Measurements from ENCODE around the gene ABITRAM.

DNA sequence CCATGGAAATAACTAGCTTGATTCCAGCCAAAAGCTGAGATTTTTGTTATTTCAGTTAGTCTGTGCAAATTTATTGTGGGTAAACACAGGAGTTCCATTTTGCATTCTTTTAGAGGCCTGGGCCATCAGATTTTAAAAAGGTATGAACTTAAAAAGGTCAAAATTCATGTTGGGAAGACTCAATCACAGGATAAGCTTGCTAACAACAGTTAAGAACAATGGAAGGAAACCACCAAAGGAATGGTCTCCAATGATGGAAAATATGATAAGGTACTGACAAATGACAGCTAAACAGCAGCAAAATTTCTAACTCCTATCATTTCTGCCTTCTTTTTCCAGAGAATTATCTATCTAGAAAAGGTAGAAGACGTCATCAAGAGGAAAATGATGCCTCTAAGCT lies 16.0 kb downstream of the ABITRAM start:
- TF ChIP-seq, protein P1, sequence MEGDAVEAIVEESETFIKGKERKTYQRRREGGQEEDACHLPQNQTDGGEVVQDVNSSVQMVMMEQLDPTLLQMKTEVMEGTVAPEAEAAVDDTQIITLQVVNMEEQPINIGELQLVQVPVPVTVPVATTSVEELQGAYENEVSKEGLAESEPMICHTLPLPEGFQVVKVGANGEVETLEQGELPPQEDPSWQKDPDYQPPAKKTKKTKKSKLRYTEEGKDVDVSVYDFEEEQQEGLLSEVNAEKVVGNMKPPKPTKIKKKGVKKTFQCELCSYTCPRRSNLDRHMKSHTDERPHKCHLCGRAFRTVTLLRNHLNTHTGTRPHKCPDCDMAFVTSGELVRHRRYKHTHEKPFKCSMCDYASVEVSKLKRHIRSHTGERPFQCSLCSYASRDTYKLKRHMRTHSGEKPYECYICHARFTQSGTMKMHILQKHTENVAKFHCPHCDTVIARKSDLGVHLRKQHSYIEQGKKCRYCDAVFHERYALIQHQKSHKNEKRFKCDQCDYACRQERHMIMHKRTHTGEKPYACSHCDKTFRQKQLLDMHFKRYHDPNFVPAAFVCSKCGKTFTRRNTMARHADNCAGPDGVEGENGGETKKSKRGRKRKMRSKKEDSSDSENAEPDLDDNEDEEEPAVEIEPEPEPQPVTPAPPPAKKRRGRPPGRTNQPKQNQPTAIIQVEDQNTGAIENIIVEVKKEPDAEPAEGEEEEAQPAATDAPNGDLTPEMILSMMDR (IDR thresholded peaks at IDR 0.05), result no peak
- TF ChIP-seq POLR2A (IDR thresholded peaks at IDR 0.05), result no peak
- TF ChIP-seq POLR2AphosphoS5 (IDR thresholded peaks at IDR 0.05), result no peak
- TF ChIP-seq EP300 (IDR thresholded peaks at IDR 0.05), result no peak
